ENCODE measurements around the gene PIRT. TPM values are rescaled to one million over a fixed set of nuclear protein-coding genes. Genes with fewer than 3 reads are reported as not detected.

PIRT gene
- total RNA-seq, 1 donor from 2014 or later = 6.4 TPM

- DNase-seq (ENCODE audit: extremely low spot score in 2 of 2) = no peak
- intact Hi-C loops (cut with DNase I) = no loop called here
- no peaks in the 10 kb centered on the region for H3K36me3 ChIP-seq
- H3K27ac ChIP-seq = no peak overlapping the region
- H3K9me3 ChIP-seq = no peaks in the 10 kb centered on the region
- TF ChIP-seq CTCF (IDR thresholded peaks at IDR 0.05) (no peak), POLR2A (IDR thresholded peaks at IDR 0.05) (no peak), POLR2AphosphoS5 (IDR thresholded peaks at IDR 0.05; ENCODE audit: insufficient read depth in 1 of 2, low read depth in 1 of 2) (no peak)
- no peak overlapping the region for H3K4me3 ChIP-seq
- no peaks in the 10 kb centered on the region for H3K4me1 ChIP-seq
- H3K27me3 ChIP-seq = no peaks in the 10 kb centered on the region
Observed at GRCh38 chr17:10775740-10776356, 62.0 kb downstream of the PIRT start.

- intact Hi-C loops (cut with DNase I) = no loop called here
- Histone ChIP-seq H3K27me3 (no peaks in the 10 kb centered on the region), H3K4me3 (no peak overlapping the region), H3K4me1 (no peaks in the 10 kb centered on the region), H3K9me3 (no peaks in the 10 kb centered on the region), H3K27ac (no peak overlapping the region), H3K36me3 (no peaks in the 10 kb centered on the region)
- no peak for TF ChIP-seq POLR2AphosphoS5 (IDR thresholded peaks at IDR 0.05; ENCODE audit: insufficient read depth in 1 of 2, low read depth in 1 of 2)
- TF ChIP-seq CTCF (IDR thresholded peaks at IDR 0.05) = no peak
- TF ChIP-seq POLR2A (IDR thresholded peaks at IDR 0.05) = no peak
- DNase-seq (ENCODE audit: extremely low spot score in 2 of 2) = no peak
Observed at GRCh38 chr17:10775058-10775457, 62.8 kb downstream of the PIRT start.

GRCh38 chr17:10773391-10773790 is 64.5 kb downstream of the PIRT start:
- Histone ChIP-seq H3K36me3 (no peaks in the 10 kb centered on the region), H3K4me1 (no peaks in the 10 kb centered on the region), H3K9me3 (no peaks in the 10 kb centered on the region), H3K27me3 (no peaks in the 10 kb centered on the region), H3K4me3 (no peak overlapping the region), H3K27ac (no peak overlapping the region)
- DNase-seq (ENCODE audit: extremely low spot score in 2 of 2) = no peak
- TF ChIP-seq POLR2A (IDR thresholded peaks at IDR 0.05) (no peak), CTCF (IDR thresholded peaks at IDR 0.05) (no peak), POLR2AphosphoS5 (IDR thresholded peaks at IDR 0.05; ENCODE audit: insufficient read depth in 1 of 2, low read depth in 1 of 2) (no peak)
- intact Hi-C loops (cut with DNase I) = no loop called here

Small RNAs within 50 kb of the gene (small RNA-seq; reads per million reads assigned to genes)
- gene AC015908.2 (not detected), gene RNU6-1065P (not detected), gene TMEM238L (not detected)

Other genes with a start within 250 kb of the PIRT start
- gene MYH3, start 180.8 kb downstream of the PIRT start, total RNA-seq = 4.9 TPM
- gene SCO1, start 140.6 kb downstream of the PIRT start, total RNA-seq = 38.8 TPM
- 18.7 TPM for gene ADPRM, start 140.5 kb downstream of the PIRT start, total RNA-seq
- gene TMEM220, start 108.1 kb downstream of the PIRT start, total RNA-seq = 10.3 TPM
- gene TMEM238L, start 34.0 kb downstream of the PIRT start, total RNA-seq = 1.2 TPM

Data from vagina (tissue), 2 donors.